Amygdala (tissue), 56 donors: Measurements from ENCODE around the gene SLC27A5.
"Not testable (repeated sequence)": the region's sequence is repeated elsewhere in the genome, so short reads cannot be mapped to it uniquely, and the experiment has no call there.

Source experiments
- DNase-seq, 56 donors: peaks; one replicate each; lab custom pipeline; 2025; lab: John Stamatoyannopoulos, UW

Gene SLC27A5

DNA sequence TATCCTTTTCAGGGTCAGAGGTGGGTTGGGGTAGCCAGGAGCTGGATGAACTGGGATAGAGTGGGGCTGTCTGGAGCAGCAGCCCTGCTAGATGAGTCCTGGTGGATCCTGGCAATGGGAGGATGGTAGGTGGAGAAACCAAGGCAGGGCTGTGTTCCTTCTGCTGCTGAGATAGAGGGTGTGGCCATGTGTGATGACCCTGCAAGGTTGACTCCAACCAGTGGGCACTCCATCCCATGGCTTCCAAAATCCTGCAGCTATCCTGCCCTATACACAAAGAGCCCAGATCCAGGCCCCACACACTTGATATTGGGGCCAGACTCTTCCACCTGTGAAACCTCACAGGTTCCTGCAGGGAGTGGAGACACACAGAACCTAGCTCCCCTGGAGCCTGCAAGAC, 38.0 kb downstream of the SLC27A5 start:
- no peak for DNase-seq

GRCh38 chr19:58471736-58472135, 40.1 kb downstream of the SLC27A5 start:
- DNase-seq: no peak

DNA sequence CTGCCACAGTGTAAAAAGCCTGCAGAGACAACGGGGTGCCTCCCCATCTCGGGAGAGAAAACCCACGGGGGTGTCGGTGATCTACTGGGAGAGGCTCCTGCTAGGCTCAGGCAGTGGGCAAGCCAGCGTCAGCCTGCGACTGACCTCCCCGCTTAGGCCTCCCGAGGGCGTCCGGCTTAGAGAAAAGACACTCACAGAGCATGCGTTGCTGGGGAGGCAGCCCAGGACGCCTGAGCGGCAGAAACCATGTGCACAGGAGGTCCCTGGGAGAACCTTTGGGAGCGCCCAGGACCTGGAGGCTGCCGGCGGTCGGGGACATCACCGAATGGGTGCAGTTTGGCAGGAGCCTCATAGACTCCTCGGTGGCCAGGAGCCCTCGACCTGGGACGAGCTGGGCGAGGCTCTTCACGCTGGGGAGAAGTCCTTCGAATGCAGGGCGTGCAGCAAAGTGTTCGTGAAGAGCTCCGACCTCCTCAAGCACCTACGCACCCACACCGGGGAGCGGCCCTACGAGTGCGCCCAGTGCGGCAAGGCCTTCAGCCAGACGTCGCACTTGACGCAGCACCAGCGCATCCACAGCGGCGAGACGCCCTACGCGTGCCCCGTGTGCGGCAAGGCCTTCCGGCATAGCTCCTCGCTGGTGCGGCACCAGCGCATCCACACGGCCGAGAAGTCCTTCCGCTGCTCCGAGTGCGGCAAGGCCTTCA, 40.8 kb downstream of the SLC27A5 start:
- not testable (repeated sequence) for DNase-seq

DNA sequence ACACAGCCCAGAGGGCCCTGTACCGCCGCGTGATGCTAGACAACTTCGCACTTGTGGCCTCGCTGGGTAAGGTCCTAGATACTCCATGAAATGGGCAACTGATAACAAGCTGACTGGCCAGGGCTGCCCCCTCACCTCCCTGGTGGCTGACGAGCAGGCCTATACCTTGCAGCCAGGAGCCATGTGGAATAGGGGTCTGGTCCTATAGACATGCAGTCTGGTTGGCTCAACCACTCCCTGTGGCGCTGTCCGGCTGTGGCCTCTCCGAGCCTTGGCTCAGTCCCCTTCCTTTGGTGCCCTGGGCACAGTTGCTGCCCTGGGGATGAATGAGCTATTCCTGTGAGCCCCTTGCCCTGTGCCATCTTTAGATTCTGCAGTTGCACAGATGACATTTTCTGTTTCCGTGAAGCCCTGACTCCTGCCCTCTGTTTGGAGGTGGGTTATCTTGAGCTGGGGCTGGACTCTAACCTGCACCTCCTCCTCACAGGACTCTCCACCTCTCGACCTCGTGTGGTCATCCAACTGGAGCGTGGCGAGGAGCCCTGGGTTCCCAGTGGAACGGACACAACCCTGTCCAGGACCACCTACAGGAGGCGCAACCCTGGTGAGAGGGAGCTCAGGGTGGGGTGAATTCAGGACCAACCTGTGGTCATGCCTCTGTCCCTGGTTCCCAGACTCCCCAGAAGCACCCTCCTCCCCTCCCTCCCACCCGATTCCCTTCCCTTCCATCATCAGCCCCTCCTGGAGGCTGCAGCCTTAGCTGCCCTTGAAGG, 42.4 kb downstream of the SLC27A5 start:
- no peak for DNase-seq

DNA sequence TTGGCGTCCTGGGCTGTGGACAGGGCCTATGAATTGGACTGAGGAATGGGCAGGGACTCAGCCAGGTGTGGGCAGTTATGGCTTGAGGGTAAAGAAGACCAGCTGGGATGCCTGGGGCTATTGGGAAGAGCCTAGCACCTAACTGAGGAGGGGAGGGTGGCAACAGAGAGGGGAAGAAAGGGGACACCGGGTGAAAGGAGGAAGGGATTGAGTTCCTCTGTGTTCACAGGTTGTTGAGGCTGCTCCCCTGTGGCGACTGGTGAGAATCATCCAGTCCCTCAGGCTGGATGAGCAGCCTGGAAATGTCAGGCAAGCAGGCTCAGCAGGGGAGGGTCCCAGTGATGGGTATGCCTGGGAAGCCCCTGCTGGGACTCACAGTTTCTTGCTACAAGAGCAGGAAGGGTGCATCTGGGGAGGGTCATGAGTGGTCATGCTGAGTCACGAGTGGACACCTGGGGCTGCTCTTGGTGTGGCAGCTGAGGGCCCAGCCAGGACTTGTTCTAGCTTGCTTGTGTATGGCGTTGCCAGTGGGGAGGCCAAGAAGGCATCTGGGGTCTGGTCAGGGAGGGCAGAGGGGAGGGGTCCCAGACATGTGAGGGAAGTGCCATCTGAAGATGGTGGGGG, 43.5 kb downstream of the SLC27A5 start:
- DNase-seq: no peak

DNA sequence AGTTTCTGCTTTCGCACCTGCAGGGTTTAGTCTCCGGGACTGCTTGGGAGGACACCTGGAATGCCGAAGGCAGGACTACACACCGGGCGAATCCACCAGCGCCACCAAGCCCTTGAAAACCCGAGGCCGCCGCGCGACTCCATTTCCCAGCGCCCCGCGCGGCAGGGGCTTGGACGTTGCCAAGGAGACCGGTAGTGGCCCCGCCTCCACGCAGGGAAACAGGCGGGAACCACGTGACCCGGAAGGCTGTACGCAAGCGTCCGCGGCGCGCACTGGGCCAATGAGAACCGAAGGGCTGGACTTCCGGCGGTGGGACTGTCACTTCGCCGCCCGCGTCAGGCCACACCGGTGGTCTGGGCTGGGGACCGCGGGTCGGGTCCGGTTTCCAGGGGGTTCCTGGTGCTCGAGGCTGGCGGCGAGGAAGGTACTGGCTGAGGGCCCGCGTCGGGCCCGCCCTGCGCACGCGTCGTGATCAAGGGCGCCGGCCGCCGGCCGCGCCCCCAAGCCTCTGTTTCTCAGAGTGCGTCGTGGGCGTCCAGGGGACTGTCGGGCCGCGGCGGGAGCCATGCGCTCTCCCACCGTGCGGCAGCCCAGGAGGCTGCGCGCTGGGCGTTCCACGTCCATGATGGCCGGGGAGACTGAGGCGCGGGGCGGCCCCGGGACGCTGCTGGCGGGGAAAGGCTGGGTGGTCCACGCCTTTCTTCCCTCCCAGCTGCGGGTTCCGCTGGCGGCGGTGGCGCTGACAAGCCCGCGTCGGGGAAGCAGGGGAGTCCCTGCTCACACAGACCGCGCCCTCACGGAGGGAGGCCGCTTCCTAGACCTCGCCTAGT, 44.8 kb downstream of the SLC27A5 start, which contains the start of gene ZNF324:
TSS of gene ZNF324 (plus strand) at position 321 of the 830 bp plus-strand sequence. CDS start 2,106 bp downstream, outside the sequence.
- DNase-seq: peak; percentile 62 to 99 (median 96)

DNA sequence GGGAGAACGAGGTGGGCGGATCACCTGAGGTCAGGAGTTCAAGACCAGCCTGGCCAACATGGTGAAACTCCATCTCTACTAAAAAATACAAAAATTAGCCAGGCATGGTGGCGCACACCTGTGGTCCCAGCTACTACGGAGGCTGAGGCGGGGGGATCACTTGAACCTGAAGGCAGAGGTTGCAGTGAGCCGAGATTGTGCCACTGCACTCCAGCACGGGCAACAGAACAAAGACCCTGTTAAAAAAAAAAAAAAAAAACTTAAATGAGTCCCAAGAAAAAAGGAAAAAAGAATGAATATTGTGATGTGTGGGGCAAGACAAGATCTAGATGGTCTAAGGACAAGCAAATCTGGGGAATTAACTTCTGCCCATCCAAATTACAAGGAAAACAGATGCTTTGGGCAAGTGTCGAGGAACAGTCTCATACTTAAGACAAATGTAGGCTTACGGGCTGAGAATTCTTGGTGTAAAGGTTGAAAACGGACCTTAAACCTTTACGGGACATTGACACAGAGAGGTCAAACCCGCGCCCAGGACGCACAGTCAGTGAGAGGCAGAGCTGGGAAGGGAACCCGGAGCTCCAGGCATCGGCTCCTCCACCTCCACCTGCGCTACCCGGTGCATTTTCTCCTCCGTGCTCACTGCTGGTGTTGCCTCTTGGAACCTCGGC, 45.6 kb downstream of the SLC27A5 start:
- no peak for DNase-seq

- DNase-seq: no peak
Measured at GRCh38 chr19:58460039-58460438, 51.8 kb downstream of the SLC27A5 start.

DNA sequence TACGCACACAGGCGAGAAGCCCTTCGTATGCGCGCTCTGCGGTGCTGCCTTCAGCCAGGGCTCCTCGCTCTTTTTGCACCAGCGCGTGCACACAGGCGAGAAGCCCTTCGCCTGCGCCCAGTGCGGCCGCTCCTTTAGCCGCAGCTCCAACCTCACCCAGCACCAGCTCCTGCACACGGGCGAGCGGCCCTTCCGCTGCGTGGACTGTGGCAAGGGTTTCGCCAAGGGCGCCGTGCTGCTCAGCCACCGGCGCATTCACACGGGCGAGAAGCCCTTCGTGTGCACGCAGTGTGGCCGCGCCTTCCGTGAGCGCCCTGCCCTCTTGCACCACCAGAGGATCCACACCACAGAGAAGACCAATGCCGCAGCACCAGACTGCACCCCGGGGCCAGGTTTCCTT, 55.7 kb downstream of the SLC27A5 start:
- DNase-seq: no peak

DNA sequence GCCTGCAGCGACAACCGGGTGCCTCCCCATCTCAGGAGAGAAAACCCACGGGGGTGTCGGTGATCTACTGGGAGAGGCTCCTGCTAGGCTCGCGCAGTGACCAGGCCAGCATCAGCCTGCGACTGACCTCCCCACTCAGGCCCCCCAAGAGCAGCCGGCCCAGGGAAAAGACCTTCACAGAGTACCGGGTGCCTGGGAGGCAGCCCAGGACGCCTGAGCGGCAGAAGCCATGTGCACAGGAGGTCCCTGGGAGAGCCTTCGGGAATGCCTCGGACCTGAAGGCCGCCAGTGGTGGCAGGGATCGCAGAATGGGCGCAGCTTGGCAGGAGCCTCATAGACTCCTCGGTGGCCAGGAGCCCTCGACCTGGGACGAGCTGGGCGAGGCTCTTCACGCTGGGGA, 56.5 kb downstream of the SLC27A5 start:
- DNase-seq: no peak

GRCh38 chr19:58453743-58454142, 58.0 kb downstream of the SLC27A5 start:
- no peak for DNase-seq

DNA sequence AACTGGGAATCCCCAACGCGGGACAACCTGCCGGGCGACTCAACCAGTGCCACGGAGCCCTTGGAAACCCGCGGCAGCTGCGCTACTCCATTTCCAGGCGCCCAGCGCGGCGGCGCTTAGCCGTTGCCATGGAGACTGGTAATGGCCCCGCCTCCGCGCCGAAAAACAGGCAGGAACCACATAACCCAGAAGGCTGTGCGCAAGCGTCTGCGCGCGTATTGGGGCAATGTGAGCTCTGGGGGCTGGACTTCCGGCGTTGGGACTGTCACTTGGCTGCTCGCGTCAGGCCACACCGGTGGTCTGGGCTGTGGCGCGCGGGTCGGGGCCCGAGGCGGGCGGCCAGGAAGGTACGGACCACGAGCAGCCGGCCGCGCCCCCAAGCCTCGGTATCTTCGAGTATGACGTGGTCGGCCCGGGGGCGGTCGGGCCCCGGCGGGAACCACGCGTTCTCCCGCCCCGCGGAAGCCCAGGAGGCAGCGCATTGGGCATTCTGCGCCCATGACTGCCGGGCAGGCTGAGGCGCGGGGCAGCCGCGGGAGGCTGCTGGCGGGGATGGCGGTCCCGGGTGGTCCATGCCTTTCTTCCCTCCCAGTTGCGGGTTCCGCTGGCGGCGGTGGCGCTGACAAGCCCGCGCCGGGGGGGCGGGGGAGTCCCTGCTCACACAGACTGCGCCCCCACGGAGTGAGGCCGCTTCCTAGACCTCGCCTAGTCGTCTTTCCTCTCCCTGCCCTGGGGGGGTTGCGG, 60.3 kb downstream of the SLC27A5 start, which contains the start of gene ZNF324B:
TSS of gene ZNF324B (plus strand) at position 265 of the 744 bp plus-strand sequence. CDS start 2,080 bp downstream, outside the sequence.
- DNase-seq: peak; percentile 80 to 99 (median 95)

- DNase-seq: peak in 1 of 56 donors; percentile 34
Measured at GRCh38 chr19:58450856-58451357, 60.9 kb downstream of the SLC27A5 start.

DNA sequence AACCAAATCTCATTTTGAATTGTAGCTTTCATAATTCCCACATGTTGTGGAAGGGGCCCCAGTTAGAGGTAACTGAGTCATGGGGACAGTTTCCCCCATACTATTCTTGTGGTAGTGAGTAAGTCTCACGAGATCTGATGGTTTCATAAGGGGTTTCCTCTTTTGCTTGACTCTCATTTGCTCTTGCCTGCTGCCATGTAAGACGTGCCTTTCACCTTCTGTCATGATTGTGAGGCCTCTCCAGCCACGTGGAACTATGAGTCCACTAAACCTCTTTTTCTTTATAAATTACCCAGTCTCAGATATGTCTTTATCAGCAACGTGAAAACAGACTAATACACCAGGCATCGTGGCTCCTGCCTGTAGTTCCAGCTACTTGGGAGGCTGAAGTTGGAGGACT, 61.8 kb downstream of the SLC27A5 start:
- not testable (repeated sequence) for DNase-seq

DNA sequence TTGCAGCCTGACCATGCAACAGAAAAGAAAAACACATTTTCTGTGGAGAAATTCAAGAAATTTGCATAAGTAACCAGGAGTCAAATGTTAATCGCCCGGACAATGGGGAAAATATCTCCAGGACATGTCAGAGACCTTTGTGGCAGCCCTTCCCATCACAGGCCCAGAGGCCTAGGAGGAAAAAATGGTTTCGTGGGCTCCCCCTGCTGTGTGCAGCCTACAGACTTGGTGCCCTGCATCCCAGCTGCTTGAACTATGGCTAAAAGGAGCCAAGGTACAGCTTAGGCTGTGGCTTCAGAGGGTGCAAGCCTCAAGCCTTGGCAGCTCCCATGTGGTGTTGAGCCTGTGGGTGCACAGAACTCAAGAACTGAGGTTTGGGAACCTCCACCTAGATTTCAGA, 62.9 kb downstream of the SLC27A5 start:
- DNase-seq: not testable (repeated sequence)
